A549 (cell line): ENCODE data around the gene PCDH9. TPM values are rescaled to one million over a fixed set of nuclear protein-coding genes. Genes with fewer than 3 reads are reported as not detected.
A peak's percentile ranks its signal among the peaks of the same experiment; 100 is the strongest.

ENCODE experiments used
- ATAC-seq, 2 experiments: fragments of 200-7000 bp in 1 of 2; fragments of >200 bp in 1 of 2; cut with Nextera tagmentation in 1 of 2; cut with Tn5 transposase in 1 of 2; 3 replicates each; pipeline versions ENCODE4 v1.8.0 to v1.9.1; 2018 to 2020; ENCODE audit warnings: mild to moderate bottlenecking in 1 of 2, moderate library complexity in 1 of 2
- CTCF ChIA-PET: fragments of 300-600 bp; sonication (Branson Sonifier 250); formaldehyde crosslinking; extraction: SDS; loops from one replicate; lab custom pipeline; 2021; ENCODE audit warnings: antibody characterized with exemption, inconsistent platforms; lab: Yijun Ruan, JAX
- POLR2A ChIA-PET: fragments of 350-600 bp; formaldehyde crosslinking; extraction: SDS; loops from one replicate; lab custom pipeline; 2021; ENCODE audit warnings: antibody characterized with exemption, inconsistent platforms; lab: Yijun Ruan, JAX
- DNase-seq, 2 experiments: peaks; one replicate each; pipeline versions ENCODE4 v3.0.0 to v3.0.0-alpha.2; 2011 to 2016; ENCODE audit warnings: low read depth in 1 of 2, low spot score in 1 of 2
- FAIRE-seq: peaks from 2 replicates; lab custom pipeline; 2011; peaks lifted over from hg19 to GRCh38; lab: Jason Lieb, UNC
- H3K27ac ChIP-seq, 2 experiments: fragments of >200 bp; sonication (Bioruptor Twin); formaldehyde crosslinking; 3 replicates each; pipeline ENCODE4 v1.5.1; 2016 to 2017
- H3K4me1 ChIP-seq: fragments of >200 bp; sonication (Bioruptor Twin); formaldehyde crosslinking; 3 replicates; pipeline ENCODE4 v1.6.1; 2016
- H3K4me2 ChIP-seq: fragments of >200 bp; sonication (Bioruptor Twin); formaldehyde crosslinking; 3 replicates; pipeline ENCODE4 v1.6.1; 2016
- H3K4me3 ChIP-seq: fragments of >200 bp; sonication (Bioruptor Twin); formaldehyde crosslinking; 3 replicates; pipeline ENCODE4 v1.5.1; 2016
- H3K9me3 ChIP-seq: fragments of >200 bp; sonication (Bioruptor Twin); formaldehyde crosslinking; 3 replicates; pipeline ENCODE4 v1.6.1; 2016
- ATOH8 ChIP-seq: fragments of 250-450 bp; sonication (Bioruptor Pico); IDR thresholded peaks from 2 replicates; pipeline ENCODE4 v1.5.0; 2020; ENCODE audit warnings: low read depth, mild to moderate bottlenecking, moderate library complexity
- BCL3 ChIP-seq: fragments of >200 bp; sonication (Bioruptor Twin); formaldehyde crosslinking; IDR thresholded peaks from 3 replicates; pipeline ENCODE4 v1.6.1; 2016
- BHLHE40 ChIP-seq: IDR thresholded peaks from 2 replicates; pipeline ENCODE4 v1.6.1; 2012; ENCODE audit warnings: low read depth, low read length, inconsistent platforms
- CBX2 ChIP-seq: fragments of 200-600 bp; sonication (generic); IDR thresholded peaks from 2 replicates; pipeline ENCODE4 v1.6.1; 2016; ENCODE audit warnings: low read depth, mild to moderate bottlenecking, borderline replicate concordance
- CBX8 ChIP-seq: fragments of 200-600 bp; sonication (generic); IDR thresholded peaks from 2 replicates; pipeline ENCODE4 v1.6.1; 2016
- E2F6 ChIP-seq: IDR thresholded peaks from 2 replicates; pipeline ENCODE4 v1.6.1; 2012; ENCODE audit warnings: low read depth, borderline replicate concordance
- ESRRA ChIP-seq: fragments of 150-350 bp; IDR thresholded peaks from 2 replicates; pipeline ENCODE4 v1.6.1; 2014; ENCODE audit warnings: mild to moderate bottlenecking, low read length, borderline replicate concordance
- FOSL2 ChIP-seq, 2 experiments: fragments of 450-650 bp in 1 of 2; fragments of >200 bp in 1 of 2; sonication (Bioruptor Twin) in 1 of 2; formaldehyde crosslinking; IDR thresholded peaks; 2 replicates each; pipeline versions ENCODE4 v1.5.0 to v1.6.1; 2016 to 2020; ENCODE audit warnings: mild to moderate bottlenecking in 1 of 2, moderate library complexity in 1 of 2
- HEYL ChIP-seq: fragments of 250-450 bp; sonication (Bioruptor Pico); IDR thresholded peaks from 2 replicates; pipeline ENCODE4 v1.8.0; 2021; ENCODE audit warnings: mild to moderate bottlenecking, moderate library complexity
- HOXB13 ChIP-seq: fragments of 250-450 bp; sonication (Bioruptor Pico); IDR thresholded peaks from 2 replicates; pipeline ENCODE4 v1.5.0; 2020; ENCODE audit warnings: low read depth, mild to moderate bottlenecking, moderate library complexity
- HOXB5 ChIP-seq: fragments of 250-450 bp; sonication (Bioruptor Pico); IDR thresholded peaks from 2 replicates; pipeline ENCODE4 v1.5.0; 2020; ENCODE audit warnings: mild to moderate bottlenecking, moderate library complexity
- MAFK ChIP-seq: fragments of 450-650 bp; IDR thresholded peaks from 2 replicates; pipeline ENCODE4 v1.6.1; 2014; ENCODE audit not compliant: partially characterized antibody
- MAZ ChIP-seq: fragments of 150-350 bp; IDR thresholded peaks from 2 replicates; pipeline ENCODE4 v1.6.1; 2014; ENCODE audit warnings: antibody characterized with exemption, low read depth, low read length, borderline replicate concordance
- MYC ChIP-seq: IDR thresholded peaks from 2 replicates; pipeline ENCODE4 v1.6.1; 2012; ENCODE audit warnings: mild to moderate bottlenecking, inconsistent platforms, low read length, improper control_type of control experiment, borderline replicate concordance
- NFE2L2 ChIP-seq: fragments of 150-350 bp; conservative IDR thresholded peaks from 2 replicates; pipeline ENCODE4 v1.6.1; 2014; ENCODE audit warnings: low read length
- NPAS2 ChIP-seq: fragments of 250-450 bp; sonication (Bioruptor Pico); IDR thresholded peaks from 2 replicates; pipeline ENCODE4 v1.8.0; 2022; ENCODE audit warnings: mild to moderate bottlenecking, moderate library complexity, borderline replicate concordance
- NR3C1 ChIP-seq: fragments of >200 bp; sonication (Bioruptor Twin); formaldehyde crosslinking; IDR thresholded peaks from 3 replicates; pipeline ENCODE4 v1.6.1; 2017
- POLR2AphosphoS2 ChIP-seq: conservative IDR thresholded peaks from 2 replicates; pipeline ENCODE4 v1.6.1; 2012; ENCODE audit warnings: low read length, improper control_type of control experiment, inconsistent platforms
- RAD21 ChIP-seq, 2 experiments: fragments of >200 bp in 1 of 2; sonication (Bioruptor Twin) in 1 of 2; formaldehyde crosslinking in 1 of 2; IDR thresholded peaks in 1 of 2; conservative IDR thresholded peaks in 1 of 2; 2 replicates in 1 of 2; 3 replicates in 1 of 2; pipeline ENCODE4 v1.6.1; 2012 to 2018; ENCODE audit warnings: inconsistent platforms in 1 of 2
- REST ChIP-seq: fragments of 200-600 bp; sonication (generic); IDR thresholded peaks from 2 replicates; pipeline ENCODE4 v1.6.1; 2016; ENCODE audit warnings: antibody characterized with exemption, mild to moderate bottlenecking, moderate library complexity
- RNF2 ChIP-seq: fragments of 200-600 bp; sonication (generic); IDR thresholded peaks from 2 replicates; pipeline ENCODE4 v1.6.1; 2016; ENCODE audit warnings: low read depth, mild to moderate bottlenecking, antibody characterized with exemption, moderate library complexity, borderline replicate concordance
- TP53 ChIP-seq: fragments of 250-450 bp; sonication (Bioruptor Pico); IDR thresholded peaks from 2 replicates; pipeline ENCODE4 v1.5.0; 2021; ENCODE audit warnings: mild to moderate bottlenecking, moderate library complexity
- ZFP36 ChIP-seq: fragments of 450-650 bp; IDR thresholded peaks from 2 replicates; pipeline ENCODE4 v1.6.1; 2014; ENCODE audit warnings: borderline replicate concordance; ENCODE audit not compliant: partially characterized antibody
- ZNF302 ChIP-seq: fragments of 250-450 bp; sonication (Bioruptor Pico); IDR thresholded peaks from 2 replicates; pipeline ENCODE4 v1.9.0; 2021; ENCODE audit warnings: inconsistent platforms, mild to moderate bottlenecking, moderate library complexity
- WGBS: methylation state at CpG from one replicate; pipeline ENCODE4 v1.1.6; 2017; ENCODE audit errors: missing lambda C conversion rate; 5-methylcytosine and 5-hydroxymethylcytosine counted together
- polyA plus RNA-seq, 4 experiments: library from polyadenylated mRNA; depleted of rRNA in 3 of 4; stranded (reverse); fragments of >200 nt; fragmentation: RNase III in 1 of 4; extraction: RNeasy Plus Mini Kit Qiagen cat#74134 plus additional on column Dnase treatment in 1 of 4; gene quantifications; 2 replicates in 3 of 4; 3 replicates in 1 of 4; pipeline ENCODE4 v1.2.3, GENCODE V29; 2011 to 2017

PCDH9 gene
- polyA plus RNA-seq, 2 of the 4 experiments (the other 2 are of a cell fraction), result 16.0 to 29.5 TPM

DNA sequence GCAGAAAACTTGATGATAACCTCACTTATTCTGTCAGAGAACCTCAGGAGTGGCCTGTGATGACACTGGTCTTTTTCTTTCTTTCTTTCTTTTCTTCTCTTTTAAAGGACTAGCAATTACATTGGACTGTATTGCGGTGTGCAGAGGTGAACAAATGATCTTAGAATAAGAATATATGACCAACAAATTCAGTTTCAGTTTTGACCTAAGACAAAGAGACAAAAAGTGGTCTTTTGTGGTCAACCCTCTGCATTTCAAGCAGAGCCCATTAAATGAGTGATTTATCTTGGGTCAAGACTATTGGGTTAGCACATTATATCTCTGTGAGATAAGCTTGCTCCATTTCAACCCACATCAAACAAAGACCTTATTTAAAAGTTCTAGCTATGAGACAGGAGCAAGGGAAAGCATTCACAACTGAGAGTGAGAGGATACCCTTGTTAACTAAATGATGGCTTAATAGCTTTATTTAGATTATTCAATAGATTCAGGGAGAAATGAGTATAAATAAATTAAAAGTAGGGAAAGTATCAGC lies 644.4 kb downstream of the PCDH9 start:
- H3K4me3 ChIP-seq, result no peak overlapping the region
- no peak for TF ChIP-seq BCL3
- TF ChIP-seq ZFP36, result no peak
- no peak for TF ChIP-seq ESRRA
- no peak for TF ChIP-seq RNF2
- no peak for ATAC-seq
- FAIRE-seq, result no peak
- no peak overlapping the region for H3K4me2 ChIP-seq
- 91% methylated on average over 1 of the region's 1 CpG for WGBS
- no peaks in the 10 kb centered on the region for H3K4me1 ChIP-seq
- H3K9me3 ChIP-seq, result no peaks in the 10 kb centered on the region
- ChIA-PET CTCF (no interaction called here), POLR2A (no interaction called here)
- DNase-seq, result no peak
- H3K27ac ChIP-seq, result no peak overlapping the region

GRCh38 chr13:66581675-66582074 lies 648.5 kb downstream of the PCDH9 start:
- 95% methylated on average over 2 of the region's 2 CpGs for WGBS
- ChIA-PET POLR2A (no interaction called here), CTCF (no interaction called here)
- ATAC-seq, result no peak
- Histone ChIP-seq H3K4me3 (no peak overlapping the region), H3K4me1 (no peaks in the 10 kb centered on the region), H3K9me3 (no peaks in the 10 kb centered on the region), H3K4me2 (no peak overlapping the region), H3K27ac (no peak overlapping the region)
- TF ChIP-seq MAZ (no peak), HEYL (CRISPR knock-in tag) (no peak), E2F6 (no peak), ATOH8 (no peak), MYC (no peak), RNF2 (no peak), FOSL2 (IDR thresholded peaks at IDR 0.05) (no peak), FOSL2 (CRISPR knock-in tag; IDR thresholded peaks at IDR 0.05) (no peak), NFE2L2 (no peak), POLR2AphosphoS2 (no peak), HOXB13 (no peak), HOXB5 (CRISPR knock-in tag) (no peak), CBX2 (no peak), NPAS2 (no peak), ZNF302 (CRISPR knock-in tag) (no peak), BHLHE40 (no peak), RAD21 (conservative IDR thresholded peaks at IDR 0.05 in 1 of 2, IDR thresholded peaks at IDR 0.05 in 1 of 2) (no peak), TP53 (no peak), NR3C1 (no peak), ESRRA (no peak)
- DNase-seq, result no peak
- no peak for FAIRE-seq

DNA sequence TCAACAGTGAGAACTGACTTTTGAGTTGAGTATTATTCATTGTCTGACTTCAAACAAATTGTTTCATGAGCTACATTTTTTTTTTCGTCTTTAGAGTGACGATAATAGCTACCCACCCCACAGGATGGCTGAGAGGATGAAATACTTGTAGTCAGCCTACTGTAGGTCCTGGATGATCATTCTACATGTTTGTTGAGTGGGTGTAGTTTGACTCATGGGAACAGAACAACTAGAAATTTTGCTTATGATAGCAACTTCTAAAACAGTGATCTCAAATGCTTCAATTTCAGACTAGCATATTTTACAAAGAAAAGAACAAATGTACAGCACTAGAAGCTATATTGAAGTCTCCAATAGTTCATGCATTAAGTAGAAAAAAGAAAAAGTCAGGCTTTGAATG lies 651.8 kb downstream of the PCDH9 start:
- no peaks in the 10 kb centered on the region for H3K4me1 ChIP-seq
- no peaks in the 10 kb centered on the region for H3K9me3 ChIP-seq
- WGBS, result 81% methylated on average over 2 of the region's 2 CpGs
- no peak overlapping the region for H3K27ac ChIP-seq
- TF ChIP-seq MAFK, result peak; percentile 8
- TF ChIP-seq ZFP36, result no peak
- TF ChIP-seq CBX8, result no peak
- no peak for TF ChIP-seq REST
- POLR2A ChIA-PET, result no interaction called here
- H3K4me3 ChIP-seq, result no peak overlapping the region
- no peak overlapping the region for H3K4me2 ChIP-seq
- ATAC-seq, result no peak
- no peak for DNase-seq
- CTCF ChIA-PET, result no interaction called here
- no peak for FAIRE-seq
